C4-2B (cell line): Measurements from ENCODE around the gene KCNMB3.

ENCODE experiments used
- CTCF ChIP-seq: fragments of 450-650 bp; conservative IDR thresholded peaks from 2 replicates; pipeline ENCODE4 v1.5.1; 2017; ENCODE audit warnings: mild to moderate bottlenecking
- ZFX ChIP-seq: fragments of 450-650 bp; IDR thresholded peaks from 2 replicates; pipeline ENCODE4 v1.6.1; 2017

GRCh38 chr3:179233043-179233442, 17.9 kb downstream of the KCNMB3 start:
- TF ChIP-seq CTCF (no peak), ZFX (no peak)
